NCI-H1048 (cell line): ENCODE results near the gene SLC6A6.

ENCODE experiments used
- DNase-seq: peaks from one replicate; lab custom pipeline; 2025; lab: John Stamatoyannopoulos, UW

Gene SLC6A6

GRCh38 chr3:14522768-14523167 lies 120.4 kb downstream of the SLC6A6 start:
- DNase-seq, result no peak

GRCh38 chr3:14523792-14524191 lies 121.4 kb downstream of the SLC6A6 start:
- DNase-seq, result no peak

GRCh38 chr3:14524311-14524711 lies 121.9 kb downstream of the SLC6A6 start:
- DNase-seq, result no peak

- no peak for DNase-seq
Measured at GRCh38 chr3:14524920-14525660, 122.7 kb downstream of the SLC6A6 start.

GRCh38 chr3:14525685-14526631 lies 123.6 kb downstream of the SLC6A6 start:
- DNase-seq, result no peak

- peak; percentile 35 for DNase-seq
Measured at GRCh38 chr3:14528081-14528480, 125.7 kb downstream of the SLC6A6 start.

GRCh38 chr3:14531856-14532395 lies 129.5 kb downstream of the SLC6A6 start:
- DNase-seq, result no peak

GRCh38 chr3:14532691-14533456 lies 130.5 kb downstream of the SLC6A6 start:
- DNase-seq, result no peak

- no peak for DNase-seq
Measured at GRCh38 chr3:14533457-14533958, 131.1 kb downstream of the SLC6A6 start.

GRCh38 chr3:14534516-14535191 lies 132.2 kb downstream of the SLC6A6 start:
- DNase-seq, result peak; percentile 66

GRCh38 chr3:14535616-14536015 lies 133.2 kb downstream of the SLC6A6 start:
- no peak for DNase-seq

- DNase-seq, result no peak
Measured at GRCh38 chr3:14536055-14536815, 133.8 kb downstream of the SLC6A6 start.

GRCh38 chr3:14536837-14537589 lies 134.6 kb downstream of the SLC6A6 start:
- DNase-seq, result no peak

- DNase-seq, result no peak
Measured at GRCh38 chr3:14537590-14538450, 135.4 kb downstream of the SLC6A6 start.

- no peak for DNase-seq
Measured at GRCh38 chr3:14538451-14539088, 136.2 kb downstream of the SLC6A6 start.
